Measurements from ENCODE around the gene ARHGAP42.

DNA sequence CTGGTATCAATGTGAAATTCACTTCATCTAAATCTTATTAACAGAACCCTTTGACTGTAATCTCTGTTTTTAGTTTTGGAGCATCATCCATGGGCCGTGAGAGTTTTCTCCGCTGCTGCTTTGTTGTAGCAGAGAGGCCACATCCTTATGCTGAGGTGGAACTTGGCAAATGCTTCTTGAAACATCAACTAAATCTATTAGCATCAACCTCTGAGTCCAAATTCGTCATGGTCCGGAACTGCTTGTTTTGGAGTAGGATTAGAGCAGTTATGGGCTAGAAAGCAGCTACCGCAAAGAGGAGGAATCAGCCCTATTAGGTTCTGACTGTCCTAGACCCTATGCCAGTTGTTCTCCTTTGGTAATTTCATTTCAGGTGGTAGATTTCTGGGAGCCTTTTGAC, 324.8 kb downstream of the ARHGAP42 start:
- TF ChIP-seq, protein P1, sequence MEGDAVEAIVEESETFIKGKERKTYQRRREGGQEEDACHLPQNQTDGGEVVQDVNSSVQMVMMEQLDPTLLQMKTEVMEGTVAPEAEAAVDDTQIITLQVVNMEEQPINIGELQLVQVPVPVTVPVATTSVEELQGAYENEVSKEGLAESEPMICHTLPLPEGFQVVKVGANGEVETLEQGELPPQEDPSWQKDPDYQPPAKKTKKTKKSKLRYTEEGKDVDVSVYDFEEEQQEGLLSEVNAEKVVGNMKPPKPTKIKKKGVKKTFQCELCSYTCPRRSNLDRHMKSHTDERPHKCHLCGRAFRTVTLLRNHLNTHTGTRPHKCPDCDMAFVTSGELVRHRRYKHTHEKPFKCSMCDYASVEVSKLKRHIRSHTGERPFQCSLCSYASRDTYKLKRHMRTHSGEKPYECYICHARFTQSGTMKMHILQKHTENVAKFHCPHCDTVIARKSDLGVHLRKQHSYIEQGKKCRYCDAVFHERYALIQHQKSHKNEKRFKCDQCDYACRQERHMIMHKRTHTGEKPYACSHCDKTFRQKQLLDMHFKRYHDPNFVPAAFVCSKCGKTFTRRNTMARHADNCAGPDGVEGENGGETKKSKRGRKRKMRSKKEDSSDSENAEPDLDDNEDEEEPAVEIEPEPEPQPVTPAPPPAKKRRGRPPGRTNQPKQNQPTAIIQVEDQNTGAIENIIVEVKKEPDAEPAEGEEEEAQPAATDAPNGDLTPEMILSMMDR (IDR thresholded peaks at IDR 0.05 in 2 of 3, conservative IDR thresholded peaks at IDR 0.05 in 1 of 3; ENCODE audit: control insufficient read depth in 2 of 3, extremely low read depth in 1 of 3, insufficient read depth in 1 of 3, low read depth in 3 of 3, low read length in 3 of 3): no peak
- TF ChIP-seq SIN3A (IDR thresholded peaks at IDR 0.05; ENCODE audit: low read depth, low read length) (no peak), ATF3 (IDR thresholded peaks at IDR 0.05; ENCODE audit: borderline replicate concordance, extremely low read depth, low read depth, low read length) (no peak), BHLHE40 (IDR thresholded peaks at IDR 0.05; ENCODE audit: borderline replicate concordance in 1 of 2, low read depth in 2 of 2, low read length in 1 of 2) (no peak), BMI1 (IDR thresholded peaks at IDR 0.05; ENCODE audit: borderline replicate concordance) (no peak), POLR2A (IDR thresholded peaks at IDR 0.05; ENCODE audit: low read depth, low read length) (no peak), ZBTB33 (IDR thresholded peaks at IDR 0.05) (no peak), CREB1 (IDR thresholded peaks at IDR 0.05; ENCODE audit: low read depth) (no peak), HDAC2 (IDR thresholded peaks at IDR 0.05) (no peak), TCF12 (IDR thresholded peaks at IDR 0.05; ENCODE audit: low read depth, low read length) (no peak), MYC (IDR thresholded peaks at IDR 0.05; ENCODE audit: insufficient read depth, insufficient read length, insufficient replicate concordance, low read length, severe bottlenecking) (no peak), SMC3 (IDR thresholded peaks at IDR 0.05; ENCODE audit: borderline replicate concordance, low read length) (no peak)
- TF ChIP-seq, protein P2, sequence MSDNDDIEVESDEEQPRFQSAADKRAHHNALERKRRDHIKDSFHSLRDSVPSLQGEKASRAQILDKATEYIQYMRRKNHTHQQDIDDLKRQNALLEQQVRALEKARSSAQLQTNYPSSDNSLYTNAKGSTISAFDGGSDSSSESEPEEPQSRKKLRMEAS (IDR thresholded peaks at IDR 0.05; ENCODE audit: low read depth, low read length): no peak

All from GM12878 (cell line).